IPS-15b (cell line): Measurements from ENCODE around the gene TMEM202.
"Not testable (repeated sequence)": the region's sequence is repeated elsewhere in the genome, so short reads cannot be mapped to it uniquely, and the experiment has no call there.

ENCODE experiments used
- H3K27me3 ChIP-seq: one replicate; pipeline ENCODE4 v1.6.1; 2013; ENCODE audit warnings: low read length; ENCODE audit not compliant: control insufficient read depth, insufficient read depth
- H3K36me3 ChIP-seq: one replicate; pipeline ENCODE4 v1.6.1; 2013; ENCODE audit warnings: low read length; ENCODE audit not compliant: control insufficient read depth, insufficient read depth
- H3K4me1 ChIP-seq: one replicate; pipeline ENCODE4 v1.6.1; 2013; ENCODE audit warnings: mild to moderate bottlenecking, low read length; ENCODE audit not compliant: control insufficient read depth, insufficient read depth
- H3K4me3 ChIP-seq: one replicate; pipeline ENCODE4 v1.5.1; 2013; ENCODE audit warnings: low read depth, low read length
- H3K9ac ChIP-seq: one replicate; pipeline ENCODE4 v1.6.1; 2013; ENCODE audit warnings: low read depth, mild to moderate bottlenecking, low read length
- H3K9me3 ChIP-seq: one replicate; pipeline ENCODE4 v1.6.1; 2013; ENCODE audit warnings: mild to moderate bottlenecking, low read length; ENCODE audit not compliant: control insufficient read depth, insufficient read depth

Gene TMEM202

DNA sequence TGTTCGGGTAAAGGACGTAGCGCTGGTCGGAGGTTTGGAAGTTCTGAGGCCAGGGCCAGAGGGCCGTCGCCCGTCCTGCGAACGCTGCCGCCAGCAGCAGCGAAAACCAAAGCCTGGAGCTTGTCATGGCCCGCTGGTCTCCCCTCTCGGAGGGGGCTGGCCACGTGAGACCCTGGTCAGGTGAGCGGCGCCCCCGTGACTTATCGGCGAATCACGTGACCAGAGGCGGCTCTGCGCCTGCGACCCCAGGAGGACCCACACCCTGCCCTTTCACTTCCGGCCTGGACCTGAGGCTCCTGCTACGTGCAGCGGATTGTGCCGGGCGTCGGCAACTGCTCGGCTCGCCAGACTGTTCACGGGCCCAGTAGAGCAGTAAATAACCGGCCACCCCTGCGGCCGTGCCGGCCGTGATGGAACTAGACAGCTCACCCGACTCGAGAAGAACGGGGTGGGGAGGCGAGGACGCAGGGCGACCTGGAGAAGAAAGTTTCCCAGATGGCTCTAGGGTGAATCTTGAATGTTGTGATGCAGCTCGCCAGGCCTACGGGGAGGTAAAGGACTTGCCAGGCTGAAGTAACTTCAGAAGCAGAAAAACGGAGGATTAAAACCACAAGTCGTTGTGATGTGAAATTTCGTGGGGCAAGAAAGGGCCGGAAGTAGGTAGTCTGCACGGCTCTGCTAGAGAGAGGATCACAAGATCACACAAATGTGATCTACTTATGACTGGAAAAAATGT, 22.1 kb upstream of the TMEM202 start, which contains the start of gene HEXA:
HEXA (minus strand) TSS at position 169 of the 736 bp plus-strand sequence; CDS start at position 127, 42 bp downstream.
- H3K36me3 ChIP-seq = no peaks in the 10 kb centered on the region
- peak within 1 kb of the TSS; percentile 97 for H3K9ac ChIP-seq
- H3K27me3 ChIP-seq = no peaks in the 10 kb centered on the region
- H3K9me3 ChIP-seq = no peaks in the 10 kb centered on the region
- H3K4me1 ChIP-seq = no peaks in the 10 kb centered on the region
- H3K4me3 ChIP-seq = peak within 1 kb of the TSS; percentile 100

DNA sequence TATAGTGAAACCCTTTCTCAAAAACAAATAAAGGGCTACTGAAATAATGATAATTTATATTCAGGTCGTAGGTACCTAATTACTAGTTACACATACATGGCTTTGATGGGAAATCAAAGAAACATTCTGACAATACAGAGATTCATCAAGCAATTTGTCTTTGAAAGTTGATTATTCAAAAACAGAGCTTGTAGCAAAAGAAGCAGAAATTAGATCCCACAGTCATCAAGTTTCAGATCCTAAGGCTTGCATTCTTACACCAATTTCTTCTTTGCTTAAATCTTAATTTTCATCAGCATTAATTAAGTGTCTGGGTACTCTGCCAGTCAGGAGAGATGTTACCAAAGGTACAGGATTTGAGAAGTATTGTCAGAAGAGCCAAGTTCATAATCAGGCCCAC, 20.8 kb upstream of the TMEM202 start:
- H3K4me3 ChIP-seq = no peak overlapping the region
- H3K27me3 ChIP-seq = no peaks in the 10 kb centered on the region
- no peak overlapping the region for H3K9ac ChIP-seq
- H3K36me3 ChIP-seq = no peaks in the 10 kb centered on the region
- no peaks in the 10 kb centered on the region for H3K9me3 ChIP-seq
- no peaks in the 10 kb centered on the region for H3K4me1 ChIP-seq

DNA sequence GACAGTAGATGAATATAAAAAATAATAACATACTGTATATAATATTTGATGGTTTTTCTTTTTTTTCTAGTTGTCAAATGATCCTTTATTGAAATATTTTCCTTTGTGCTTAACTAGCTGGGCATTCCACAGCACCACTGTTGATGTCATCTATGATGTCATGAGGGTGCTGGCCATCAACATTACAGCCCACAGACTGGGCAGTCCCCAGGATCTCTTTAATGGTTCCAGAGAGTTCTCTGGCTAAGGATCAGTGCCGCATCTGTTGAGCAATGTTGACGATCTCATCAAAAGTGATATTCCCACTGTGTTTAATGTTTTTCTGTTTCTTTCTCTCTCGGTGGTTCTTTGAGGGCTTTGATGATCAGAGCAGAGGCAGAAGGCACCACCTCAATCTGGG, 19.0 kb upstream of the TMEM202 start:
- not testable (repeated sequence) for H3K4me1 ChIP-seq, H3K27me3 ChIP-seq, H3K9me3 ChIP-seq, H3K4me3 ChIP-seq, H3K36me3 ChIP-seq, H3K9ac ChIP-seq

DNA sequence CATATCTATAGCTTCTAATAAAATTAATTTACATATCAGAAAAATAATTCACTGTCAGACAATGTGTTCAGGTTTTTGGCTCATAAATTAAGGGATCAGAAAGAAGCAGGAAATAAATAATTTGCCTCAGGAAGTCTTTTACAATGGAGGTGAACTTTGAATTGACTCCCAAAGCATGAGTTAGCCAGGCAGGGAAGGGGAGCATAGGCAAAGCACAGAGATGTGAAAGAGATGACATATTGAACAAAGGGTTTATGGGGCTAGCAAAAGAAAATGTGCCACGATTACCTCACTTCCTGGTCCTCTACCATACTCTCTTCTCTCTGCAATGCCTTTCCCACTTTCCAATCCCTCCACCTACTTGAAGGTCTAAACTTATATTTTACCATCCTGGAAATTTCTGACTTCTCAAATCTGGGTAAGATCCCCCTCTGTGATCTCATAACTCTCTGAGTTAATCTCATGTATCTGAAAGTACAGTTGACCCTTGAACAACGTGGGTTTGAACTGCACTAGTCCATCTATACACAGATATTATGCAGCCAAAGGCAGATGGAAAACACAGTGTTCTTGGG, 18.2 kb upstream of the TMEM202 start:
- Histone ChIP-seq H3K4me1 (no peaks in the 10 kb centered on the region), H3K9me3 (no peaks in the 10 kb centered on the region), H3K36me3 (no peaks in the 10 kb centered on the region), H3K9ac (no peak overlapping the region), H3K27me3 (peaks cover 3% of the 10 kb centered on the region), H3K4me3 (no peak overlapping the region)

DNA sequence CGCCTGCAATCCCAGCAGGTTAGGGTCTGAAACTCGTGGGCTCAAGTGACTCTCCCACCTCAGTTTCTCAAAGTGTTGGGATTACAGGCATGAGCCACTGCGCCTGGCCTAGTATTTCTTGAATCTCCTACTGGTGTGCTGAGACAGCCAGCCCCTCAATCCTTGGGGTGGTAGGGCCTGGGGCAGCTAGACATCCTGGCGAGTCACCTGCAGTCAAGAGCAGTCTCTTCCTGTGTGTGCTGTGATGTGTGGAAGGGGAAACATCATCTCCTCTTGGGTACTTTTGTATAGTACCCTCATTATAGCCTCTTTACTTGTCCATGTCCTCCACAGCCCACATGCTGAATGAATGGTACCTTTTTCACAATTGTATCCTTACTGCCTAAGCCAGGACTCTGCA, 17.4 kb upstream of the TMEM202 start:
- Histone ChIP-seq H3K36me3 (no peaks in the 10 kb centered on the region), H3K4me3 (no peak overlapping the region), H3K27me3 (peaks cover 9% of the 10 kb centered on the region), H3K4me1 (no peaks in the 10 kb centered on the region), H3K9me3 (no peaks in the 10 kb centered on the region), H3K9ac (no peak overlapping the region)

DNA sequence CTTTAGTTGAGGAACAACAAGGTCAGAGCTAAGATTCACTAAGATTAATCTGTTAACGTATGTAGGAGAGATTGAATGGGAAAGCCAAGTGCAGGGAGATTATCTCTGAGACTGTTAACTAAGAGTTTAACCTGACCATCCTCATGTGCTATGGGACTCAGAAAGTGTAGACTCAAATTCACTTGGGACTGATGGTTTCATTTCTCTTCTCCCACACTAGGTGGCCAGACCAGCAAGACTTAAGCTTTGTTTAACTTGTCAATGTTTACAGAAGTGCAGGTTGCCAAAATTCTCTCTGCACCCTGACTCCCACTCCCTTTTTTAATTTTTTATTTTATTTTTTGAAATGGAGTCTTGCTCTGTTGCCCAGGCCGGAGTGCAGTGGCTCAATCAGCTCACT, 16.0 kb upstream of the TMEM202 start:
- no peak overlapping the region for H3K9ac ChIP-seq
- peaks cover 9% of the 10 kb centered on the region for H3K27me3 ChIP-seq
- H3K9me3 ChIP-seq = no peaks in the 10 kb centered on the region
- no peak overlapping the region for H3K4me3 ChIP-seq
- H3K4me1 ChIP-seq = no peaks in the 10 kb centered on the region
- H3K36me3 ChIP-seq = no peaks in the 10 kb centered on the region

DNA sequence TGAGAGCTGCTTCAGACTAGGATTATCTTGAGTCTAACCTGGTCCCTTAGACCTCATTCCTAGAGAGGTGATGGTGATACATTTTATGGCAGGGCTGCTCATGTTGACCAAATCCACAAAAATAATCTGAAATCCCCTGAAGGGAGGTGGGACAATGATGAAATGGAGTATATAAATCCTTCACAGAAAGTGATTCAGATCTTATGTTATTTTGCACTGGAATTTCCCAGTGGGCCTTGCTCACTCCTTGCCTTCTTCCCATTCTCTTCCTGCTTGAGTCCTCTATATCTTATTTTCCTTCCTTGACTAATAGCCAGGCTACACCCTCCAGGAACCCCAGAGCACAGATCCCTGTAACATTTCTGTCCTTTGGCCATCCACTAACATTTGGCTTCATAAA, 10.4 kb upstream of the TMEM202 start:
- H3K36me3 ChIP-seq = no peaks in the 10 kb centered on the region
- no peak overlapping the region for H3K4me3 ChIP-seq
- H3K9ac ChIP-seq = no peak overlapping the region

DNA sequence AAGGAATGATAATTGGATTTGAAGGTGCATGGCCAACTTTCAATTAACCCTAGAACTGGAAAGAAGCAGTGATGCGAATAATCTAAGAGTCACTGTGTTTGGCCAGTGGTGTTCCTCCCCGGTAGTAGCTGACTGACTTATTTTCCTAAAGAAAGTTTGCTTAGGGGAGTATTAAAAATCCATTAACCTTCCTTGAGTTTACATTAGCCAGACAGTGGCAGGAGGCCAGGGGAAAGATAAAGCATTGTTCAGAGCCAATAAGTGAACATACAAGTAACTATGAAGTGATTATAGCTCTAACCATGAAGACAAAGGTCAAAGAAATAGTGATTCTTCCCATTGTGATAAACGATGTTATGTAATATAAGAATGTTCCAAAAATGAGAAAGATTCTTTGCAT, 8.9 kb upstream of the TMEM202 start:
- Histone ChIP-seq H3K27me3 (peaks cover 14% of the 10 kb centered on the region), H3K9me3 (no peaks in the 10 kb centered on the region), H3K4me3 (no peak overlapping the region), H3K4me1 (no peaks in the 10 kb centered on the region), H3K9ac (no peak overlapping the region), H3K36me3 (no peaks in the 10 kb centered on the region)

More for the DNA sequence above, 10.4 kb upstream of the TMEM202 start:
- no peaks in the 10 kb centered on the region for H3K4me1 ChIP-seq
- H3K27me3 ChIP-seq = peaks cover 17% of the 10 kb centered on the region
- no peaks in the 10 kb centered on the region for H3K9me3 ChIP-seq

DNA sequence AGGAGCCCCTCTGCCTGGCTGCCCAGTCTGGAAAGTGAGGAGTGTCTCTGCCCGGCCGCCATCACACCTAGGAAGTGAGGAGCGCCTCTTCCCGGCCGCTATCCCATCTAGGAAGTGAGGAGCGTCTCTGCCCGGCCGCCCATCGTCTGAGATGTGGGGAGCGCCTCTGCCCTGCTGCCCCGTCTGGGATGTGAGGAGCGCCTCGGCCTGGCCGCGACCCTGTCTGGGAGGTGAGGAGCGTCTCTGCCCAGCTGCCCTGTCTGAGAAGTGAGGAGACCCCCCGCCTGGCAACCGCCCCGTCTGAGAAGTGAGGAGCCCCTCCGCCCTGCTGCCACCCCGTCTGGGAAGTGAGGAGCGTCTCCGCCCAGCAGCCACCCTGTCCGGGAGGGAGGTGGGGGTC, 1.8 kb upstream of the TMEM202 start:
- not testable (repeated sequence) for H3K27me3 ChIP-seq, H3K4me3 ChIP-seq

DNA sequence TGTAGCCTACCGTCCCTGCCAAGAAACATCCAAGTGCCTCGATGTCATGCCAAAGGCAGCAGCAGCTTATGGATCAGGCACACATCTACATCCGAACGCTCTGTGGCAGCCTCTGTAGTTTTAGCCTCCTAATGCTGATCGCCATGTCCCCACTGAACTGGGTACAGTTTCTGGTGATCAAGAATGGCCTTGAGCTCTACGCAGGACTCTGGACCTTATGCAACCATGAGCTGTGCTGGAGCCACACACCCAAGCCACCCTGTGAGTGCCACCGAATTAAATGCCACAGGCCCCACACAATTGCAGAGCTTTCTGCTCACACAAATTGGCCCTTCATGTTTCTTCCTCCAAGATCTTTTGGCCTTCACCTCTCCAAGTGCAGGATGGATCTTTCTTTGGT, 543 bp downstream of the TMEM202 start:
- Histone ChIP-seq H3K4me3 (no peak overlapping the region), H3K9me3 (no peaks in the 10 kb centered on the region), H3K9ac (no peak overlapping the region), H3K4me1 (no peaks in the 10 kb centered on the region), H3K27me3 (peaks cover 5% of the 10 kb centered on the region), H3K36me3 (no peaks in the 10 kb centered on the region)

More for the DNA sequence above, 1.8 kb upstream of the TMEM202 start:
- not testable (repeated sequence) for H3K9me3 ChIP-seq, H3K4me1 ChIP-seq, H3K9ac ChIP-seq, H3K36me3 ChIP-seq

DNA sequence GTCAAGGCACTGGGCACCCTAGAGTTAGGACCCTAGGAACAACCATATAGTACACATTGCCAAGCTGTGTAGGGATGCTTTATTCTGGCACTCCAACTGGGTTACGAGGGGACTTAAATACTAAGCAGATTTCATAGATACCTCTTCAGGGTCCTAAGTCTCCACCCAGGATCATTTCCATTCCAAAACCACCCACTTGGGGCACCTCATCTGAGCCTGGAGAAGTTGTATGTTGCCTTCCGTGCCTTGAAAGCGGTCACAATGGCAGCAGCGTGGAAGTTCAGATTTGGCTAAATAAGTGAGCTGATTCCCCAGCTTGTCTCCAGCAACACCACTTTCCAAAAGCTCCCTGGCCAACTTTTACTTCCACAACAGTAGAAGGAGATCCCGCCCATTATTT, 4.6 kb downstream of the TMEM202 start:
- Histone ChIP-seq H3K9me3 (no peaks in the 10 kb centered on the region), H3K4me3 (no peak overlapping the region), H3K27me3 (peaks cover 15% of the 10 kb centered on the region), H3K9ac (no peak overlapping the region), H3K4me1 (no peaks in the 10 kb centered on the region), H3K36me3 (no peaks in the 10 kb centered on the region)

DNA sequence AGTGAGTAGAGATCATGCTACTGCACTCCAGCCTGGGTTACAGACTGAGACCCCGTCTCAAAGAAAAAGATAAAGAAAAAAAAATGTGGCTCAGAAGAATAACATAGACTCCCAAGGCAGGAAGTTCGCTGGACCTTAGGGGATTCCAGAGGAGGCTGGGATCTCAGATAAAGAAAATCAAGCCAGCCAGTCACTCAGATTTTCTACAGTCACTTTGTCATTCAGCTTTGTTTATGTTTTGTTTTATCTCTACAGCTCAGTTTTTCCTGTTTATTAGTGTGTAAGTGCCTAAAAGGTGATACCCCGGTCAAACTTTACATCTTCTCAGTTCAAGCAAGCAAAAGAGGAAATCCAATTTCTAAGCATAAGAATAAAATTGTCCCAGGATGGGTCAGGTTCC, 6.3 kb downstream of the TMEM202 start:
- no peaks in the 10 kb centered on the region for H3K9me3 ChIP-seq
- H3K27me3 ChIP-seq = peaks cover 22% of the 10 kb centered on the region
- no peaks in the 10 kb centered on the region for H3K4me1 ChIP-seq
- no peak overlapping the region for H3K4me3 ChIP-seq
- no peak overlapping the region for H3K9ac ChIP-seq
- no peaks in the 10 kb centered on the region for H3K36me3 ChIP-seq
